GM23338 (cell line): ENCODE results near the gene TRDMT1. TPM values are rescaled to one million over a fixed set of nuclear protein-coding genes. Genes with fewer than 3 reads are reported as not detected.

ENCODE experiments used
- ATAC-seq: fragments of 200-7000 bp; cut with Tn5 transposase; 3 replicates; pipeline ENCODE4 v1.9.1; 2020
- DNase-seq: peaks from one replicate; pipeline ENCODE4 v3.0.0-alpha.2; 2015; ENCODE audit warnings: low spot score
- H2AFZ ChIP-seq: fragments of 200-600 bp; sonication (generic); 2 replicates; pipeline ENCODE4 v1.8.0; 2016; ENCODE audit warnings: antibody characterized with exemption, mild to moderate bottlenecking, moderate library complexity
- H3F3A ChIP-seq: fragments of 200-600 bp; sonication (generic); replicated peaks from 2 replicates; pipeline ENCODE4 v1.8.0; 2017; ENCODE audit warnings: antibody characterized with exemption, mixed run types, low read depth
- H3K27ac ChIP-seq: fragments of 200-600 bp; sonication (generic); 2 replicates; pipeline ENCODE4 v1.6.1; 2016; ENCODE audit warnings: low read depth
- H3K27me3 ChIP-seq: fragments of 200-600 bp; sonication (generic); 2 replicates; pipeline ENCODE4 v1.8.0; 2016; ENCODE audit warnings: mild to moderate bottlenecking, mixed run types, moderate library complexity; ENCODE audit not compliant: insufficient read depth
- H3K36me3 ChIP-seq: fragments of 200-600 bp; sonication (generic); 2 replicates; pipeline ENCODE4 v1.8.0; 2016; ENCODE audit warnings: mild to moderate bottlenecking; ENCODE audit not compliant: insufficient read depth
- H3K4me1 ChIP-seq: fragments of 200-600 bp; sonication (generic); 2 replicates; pipeline ENCODE4 v1.8.0; 2016; ENCODE audit warnings: mild to moderate bottlenecking, moderate library complexity; ENCODE audit not compliant: insufficient read depth
- H3K4me2 ChIP-seq: fragments of 200-600 bp; sonication (generic); 2 replicates; pipeline ENCODE4 v1.7.1; 2017; ENCODE audit warnings: mixed run types
- H3K4me3 ChIP-seq: fragments of 200-600 bp; sonication (generic); 2 replicates; pipeline ENCODE4 v1.6.1; 2016; ENCODE audit warnings: mixed run types
- H3K79me2 ChIP-seq: fragments of 200-600 bp; sonication (generic); replicated peaks from 2 replicates; pipeline ENCODE4 v1.8.0; 2017; ENCODE audit warnings: mild to moderate bottlenecking; ENCODE audit not compliant: insufficient read depth
- H3K9me2 ChIP-seq: fragments of 200-600 bp; sonication (generic); 2 replicates; pipeline ENCODE4 v1.8.0; 2017; ENCODE audit not compliant: insufficient read depth
- H4K20me1 ChIP-seq: fragments of 200-600 bp; sonication (generic); replicated peaks from 2 replicates; pipeline ENCODE4 v1.8.0; 2017; ENCODE audit warnings: mild to moderate bottlenecking; ENCODE audit not compliant: insufficient read depth
- H3K27ac Mint-ChIP-seq: 2 replicates; pipeline ENCODE4 v1.8.0; 2020; ENCODE audit warnings: inconsistent platforms, mild to moderate bottlenecking, moderate library complexity, mixed read lengths
- H3K27me3 Mint-ChIP-seq: 3 replicates; pipeline ENCODE4 v1.8.0; 2022; ENCODE audit warnings: low read depth, mild to moderate bottlenecking, moderate library complexity, mixed read lengths, inconsistent platforms; ENCODE audit not compliant: insufficient read depth, poor library complexity
- H3K36me3 Mint-ChIP-seq: 3 replicates; pipeline ENCODE4 v1.8.0; 2021; ENCODE audit warnings: low read depth, mild to moderate bottlenecking, inconsistent platforms, moderate library complexity, mixed read lengths
- H3K4me1 Mint-ChIP-seq: 3 replicates; pipeline ENCODE4 v1.8.0; 2020; ENCODE audit warnings: mild to moderate bottlenecking, inconsistent platforms, mixed read lengths
- H3K4me3 Mint-ChIP-seq: 3 replicates; pipeline ENCODE4 v1.8.0; 2021; ENCODE audit warnings: moderate library complexity, mild to moderate bottlenecking, inconsistent platforms, mixed read lengths
- H3K9me3 Mint-ChIP-seq: 3 replicates; pipeline ENCODE4 v1.8.0; 2020; ENCODE audit warnings: moderate library complexity, mild to moderate bottlenecking, inconsistent platforms, mixed read lengths
- CREB1 ChIP-seq: fragments of 250-450 bp; sonication (Bioruptor Pico); IDR thresholded peaks from 2 replicates; pipeline ENCODE4 v1.5.0; 2020; ENCODE audit warnings: low read depth, mild to moderate bottlenecking, moderate library complexity
- EZH2 ChIP-seq: fragments of 200-600 bp; sonication (generic); IDR thresholded peaks from one replicate; pipeline ENCODE4 v1.8.0; 2017; ENCODE audit warnings: antibody characterized with exemption, mild to moderate bottlenecking, low read depth; ENCODE audit not compliant: unreplicated experiment
- EZH2phosphoT487 ChIP-seq: fragments of 200-600 bp; sonication (generic); IDR thresholded peaks from one replicate; pipeline ENCODE4 v1.8.1; 2018; ENCODE audit warnings: antibody characterized with exemption; ENCODE audit not compliant: unreplicated experiment
- JUNB ChIP-seq: IDR thresholded peaks from one replicate; pipeline ENCODE4 v1.6.1; 2016; ENCODE audit warnings: antibody characterized with exemption; ENCODE audit not compliant: unreplicated experiment
- NANOG ChIP-seq: IDR thresholded peaks from 2 replicates; pipeline ENCODE4 v1.6.1; 2016; ENCODE audit warnings: antibody characterized with exemption, borderline replicate concordance
- POLR2AphosphoS5 ChIP-seq: IDR thresholded peaks from 2 replicates; pipeline ENCODE4 v1.6.1; 2016; ENCODE audit warnings: antibody characterized with exemption, low read depth
- ZNF114 ChIP-seq: fragments of 250-450 bp; sonication (Bioruptor Pico); IDR thresholded peaks from 2 replicates; pipeline ENCODE4 v1.5.0; 2020; ENCODE audit warnings: mild to moderate bottlenecking, moderate library complexity
- polyA plus RNA-seq: library from polyadenylated mRNA; unstranded; fragments of >200 nt; fragmentation: Nextera tagmentation; extraction: Ambion mirVana; gene quantifications from 2 replicates; pipeline ENCODE4 v1.2.1, GENCODE V29; 2016
- total RNA-seq: library from RNA; depleted of rRNA; stranded (reverse); fragments of >200 nt; shearing (Covaris generic); gene quantifications from 2 replicates; pipeline ENCODE4 v1.2.3, GENCODE V29; 2014
- TF ChIP-seq, protein P1 (sequence below): IDR thresholded peaks from 2 replicates; pipeline ENCODE4 v1.6.1; 2016; ENCODE audit warnings: antibody characterized with exemption
- TF ChIP-seq, protein P2 (sequence below), 2 experiments: fragments of 200-600 bp in 1 of 2; sonication (generic) in 1 of 2; conservative IDR thresholded peaks; 2 replicates each; pipeline versions ENCODE4 v1.5.1 to v1.6.1; 2016 to 2017; ENCODE audit warnings: antibody characterized with exemption in 2 of 2, low read depth in 2 of 2, mild to moderate bottlenecking in 2 of 2, moderate library complexity in 1 of 2

Gene TRDMT1
- total and polyA plus RNA-seq, 2 experiments from 2014 or later: 16.0 to 37.7 TPM

DNA sequence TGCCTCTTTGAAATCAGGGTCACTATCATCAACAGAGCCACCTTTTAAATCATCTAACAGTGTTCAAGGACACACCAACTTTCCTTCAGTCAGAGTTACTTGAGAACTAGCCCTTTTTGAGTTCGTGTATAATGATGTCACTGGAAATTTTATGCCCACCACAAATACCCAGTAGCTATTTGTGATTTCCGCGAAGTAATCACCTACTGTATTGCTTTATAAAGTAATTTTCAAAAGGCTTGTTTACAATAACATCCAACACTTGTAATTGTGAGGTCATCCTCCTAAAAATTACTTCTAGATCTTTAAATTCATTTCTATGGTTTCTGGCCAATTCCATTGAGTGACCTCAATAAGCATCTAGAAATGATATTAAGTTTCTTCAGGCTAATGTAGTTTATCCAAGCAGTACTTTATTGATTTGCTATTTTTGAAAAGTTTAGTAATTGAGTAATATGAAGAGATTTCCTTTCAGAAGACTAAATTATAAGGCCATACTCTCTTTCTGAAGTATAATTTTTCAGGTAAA is 12.8 kb downstream of the TRDMT1 start:
- Histone ChIP-seq H2AFZ (no peak overlapping the region), H3K27me3 (no peaks in the 10 kb centered on the region), H3F3A (no peaks in the 10 kb centered on the region), H3K27ac (no peak overlapping the region), H4K20me1 (no peaks in the 10 kb centered on the region), H3K4me3 (no peak overlapping the region), H3K79me2 (peaks cover 55% of the 10 kb centered on the region), H3K36me3 (no peaks in the 10 kb centered on the region), H3K4me1 (no peaks in the 10 kb centered on the region), H3K4me2 (no peak overlapping the region), H3K9me2 (no peaks in the 10 kb centered on the region)
- Mint-ChIP-seq H3K4me3 (no peak overlapping the region), H3K36me3 (no peaks in the 10 kb centered on the region), H3K4me1 (peaks cover 10% of the 10 kb centered on the region), H3K27ac (no peak overlapping the region), H3K27me3 (peaks cover 1% of the 10 kb centered on the region), H3K9me3 (no peaks in the 10 kb centered on the region)
- no peak for ATAC-seq
- no peak for TF ChIP-seq CREB1
- TF ChIP-seq POLR2AphosphoS5: no peak
- TF ChIP-seq EZH2: no peak
- TF ChIP-seq, protein P1, sequence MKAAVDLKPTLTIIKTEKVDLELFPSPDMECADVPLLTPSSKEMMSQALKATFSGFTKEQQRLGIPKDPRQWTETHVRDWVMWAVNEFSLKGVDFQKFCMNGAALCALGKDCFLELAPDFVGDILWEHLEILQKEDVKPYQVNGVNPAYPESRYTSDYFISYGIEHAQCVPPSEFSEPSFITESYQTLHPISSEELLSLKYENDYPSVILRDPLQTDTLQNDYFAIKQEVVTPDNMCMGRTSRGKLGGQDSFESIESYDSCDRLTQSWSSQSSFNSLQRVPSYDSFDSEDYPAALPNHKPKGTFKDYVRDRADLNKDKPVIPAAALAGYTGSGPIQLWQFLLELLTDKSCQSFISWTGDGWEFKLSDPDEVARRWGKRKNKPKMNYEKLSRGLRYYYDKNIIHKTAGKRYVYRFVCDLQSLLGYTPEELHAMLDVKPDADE: no peak
- DNase-seq: no peak

DNA sequence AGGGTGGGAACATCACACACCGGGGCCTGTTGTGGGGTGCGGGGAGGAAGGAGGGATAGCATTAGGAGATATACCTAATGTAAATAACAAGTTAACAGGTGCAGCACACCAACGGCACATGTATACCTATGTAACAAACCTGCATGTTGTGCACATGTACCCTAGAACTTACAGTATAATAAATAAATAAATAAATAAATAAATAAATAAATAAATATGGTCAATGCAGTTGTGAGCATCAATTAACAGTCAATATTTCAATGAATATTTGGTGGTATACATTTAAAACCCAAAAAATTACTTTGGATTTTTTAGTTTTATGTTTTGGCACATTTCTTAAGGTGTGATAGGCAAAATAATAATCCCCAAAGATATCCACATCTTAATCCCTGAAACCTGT is 15.6 kb downstream of the TRDMT1 start:
- H3K9me3 Mint-ChIP-seq: no peaks in the 10 kb centered on the region
- H3K27ac Mint-ChIP-seq: no peak overlapping the region
- no peak overlapping the region for H3K4me3 Mint-ChIP-seq
- H3K36me3 ChIP-seq: no peaks in the 10 kb centered on the region
- no peaks in the 10 kb centered on the region for H3K27me3 ChIP-seq
- no peak for TF ChIP-seq EZH2phosphoT487
- no peak for TF ChIP-seq NANOG
- no peak for TF ChIP-seq CREB1
- no peak for TF ChIP-seq ZNF114
- no peak for TF ChIP-seq JUNB
- TF ChIP-seq, protein P1: no peak
- no peaks in the 10 kb centered on the region for H3K36me3 Mint-ChIP-seq
- no peak overlapping the region for H3K27ac ChIP-seq
- DNase-seq (no peak), ATAC-seq (no peak)
- H3K4me1 ChIP-seq: peaks cover 14% of the 10 kb centered on the region
- no peaks in the 10 kb centered on the region for H3K9me2 ChIP-seq
- H4K20me1 ChIP-seq: no peaks in the 10 kb centered on the region
- no peak overlapping the region for H2AFZ ChIP-seq
- no peak overlapping the region for H3K4me3 ChIP-seq
- H3F3A ChIP-seq: no peaks in the 10 kb centered on the region
- H3K4me1 Mint-ChIP-seq: peaks cover 15% of the 10 kb centered on the region
- H3K79me2 ChIP-seq: peaks cover 31% of the 10 kb centered on the region
- H3K27me3 Mint-ChIP-seq: no peaks in the 10 kb centered on the region
- H3K4me2 ChIP-seq: no peak overlapping the region

DNA sequence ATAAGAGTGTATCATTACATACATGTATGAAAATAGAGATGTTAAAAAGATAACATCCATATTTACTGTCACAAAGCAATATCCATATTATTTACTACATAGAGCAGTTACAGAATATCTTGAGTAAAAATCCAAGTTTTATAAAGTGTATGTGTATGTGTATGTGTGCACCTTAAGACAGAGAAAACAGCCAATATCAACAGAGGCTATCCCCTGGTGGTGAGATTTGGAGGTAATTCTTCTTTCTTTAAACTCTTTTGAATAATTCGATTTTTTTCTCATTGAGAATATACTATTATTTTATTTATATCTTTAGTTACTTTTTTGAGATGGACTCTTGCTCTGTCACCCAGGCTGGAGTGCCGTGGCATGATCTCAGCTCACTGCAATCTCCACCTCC is 18.4 kb downstream of the TRDMT1 start:
- Histone ChIP-seq H3K27ac (no peak overlapping the region), H4K20me1 (no peaks in the 10 kb centered on the region; the same call in 1 of the 2 replicates), H3K4me2 (no peak overlapping the region), H3K9me2 (no peaks in the 10 kb centered on the region), H3K36me3 (no peaks in the 10 kb centered on the region), H2AFZ (no peak overlapping the region), H3F3A (no peaks in the 10 kb centered on the region), H3K79me2 (peaks cover 14% of the 10 kb centered on the region), H3K4me1 (peaks cover 14% of the 10 kb centered on the region), H3K4me3 (no peak overlapping the region), H3K27me3 (no peaks in the 10 kb centered on the region)
- Mint-ChIP-seq H3K4me3 (no peak overlapping the region), H3K27me3 (no peaks in the 10 kb centered on the region), H3K36me3 (no peaks in the 10 kb centered on the region), H3K9me3 (no peaks in the 10 kb centered on the region), H3K27ac (no peak overlapping the region; the same call in 1 of the 2 replicates), H3K4me1 (peaks cover 12% of the 10 kb centered on the region)
- no peak for TF ChIP-seq POLR2AphosphoS5
- TF ChIP-seq, protein P2, sequence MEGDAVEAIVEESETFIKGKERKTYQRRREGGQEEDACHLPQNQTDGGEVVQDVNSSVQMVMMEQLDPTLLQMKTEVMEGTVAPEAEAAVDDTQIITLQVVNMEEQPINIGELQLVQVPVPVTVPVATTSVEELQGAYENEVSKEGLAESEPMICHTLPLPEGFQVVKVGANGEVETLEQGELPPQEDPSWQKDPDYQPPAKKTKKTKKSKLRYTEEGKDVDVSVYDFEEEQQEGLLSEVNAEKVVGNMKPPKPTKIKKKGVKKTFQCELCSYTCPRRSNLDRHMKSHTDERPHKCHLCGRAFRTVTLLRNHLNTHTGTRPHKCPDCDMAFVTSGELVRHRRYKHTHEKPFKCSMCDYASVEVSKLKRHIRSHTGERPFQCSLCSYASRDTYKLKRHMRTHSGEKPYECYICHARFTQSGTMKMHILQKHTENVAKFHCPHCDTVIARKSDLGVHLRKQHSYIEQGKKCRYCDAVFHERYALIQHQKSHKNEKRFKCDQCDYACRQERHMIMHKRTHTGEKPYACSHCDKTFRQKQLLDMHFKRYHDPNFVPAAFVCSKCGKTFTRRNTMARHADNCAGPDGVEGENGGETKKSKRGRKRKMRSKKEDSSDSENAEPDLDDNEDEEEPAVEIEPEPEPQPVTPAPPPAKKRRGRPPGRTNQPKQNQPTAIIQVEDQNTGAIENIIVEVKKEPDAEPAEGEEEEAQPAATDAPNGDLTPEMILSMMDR (conservative IDR thresholded peaks at IDR 0.05; ENCODE audit: low read depth in 2 of 2): peak in 1 of 2 experiments; percentile 40; a peak in 2 of 4 replicates
- DNase-seq: no peak
- no peak for ATAC-seq
